IMR-90 (cell line): ENCODE results near the gene CDK14. TPM values are rescaled to one million over a fixed set of nuclear protein-coding genes. Genes with fewer than 3 reads are reported as not detected.

Experiments used
- ATAC-seq: fragments of 200-7000 bp; cut with Tn5 transposase; 2 replicates; pipeline ENCODE4 v1.9.1; 2020; ENCODE audit warnings: low read depth, mild to moderate bottlenecking, moderate library complexity
- BruUV-seq: library from RNA; stranded (reverse); fragments of 400-500 nt; replicated peaks from 2 replicates; lab custom pipeline; 2021; lab: Mats Ljungman, UMichigan
- CTCF ChIA-PET: fragments of 300-600 bp; formaldehyde crosslinking; extraction: SDS; loops from one replicate; lab custom pipeline; 2021; ENCODE audit warnings: antibody characterized with exemption; lab: Yijun Ruan, JAX
- POLR2A ChIA-PET: fragments of 300-600 bp; sonication (Branson Sonifier 250); formaldehyde crosslinking; loops from one replicate; lab custom pipeline; 2022; ENCODE audit warnings: antibody characterized with exemption; ENCODE audit not compliant: unreplicated experiment; lab: Charles Lee
- DNase-seq: peaks from one replicate; pipeline ENCODE4 v3.0.0; 2013
- H2AFZ ChIP-seq: replicated peaks from 2 replicates; pipeline ENCODE3; 2013; ENCODE audit warnings: low read length, mild to moderate bottlenecking; ENCODE audit not compliant: poor library complexity
- H2AK5ac ChIP-seq: 2 replicates; pipeline ENCODE4 v1.6.1; 2013; ENCODE audit warnings: low read depth, low read length, inconsistent platforms
- H2AK9ac ChIP-seq: replicated peaks from 2 replicates; pipeline ENCODE3; 2013; ENCODE audit warnings: mild to moderate bottlenecking, low read depth, low read length, moderate library complexity; ENCODE audit not compliant: poor library complexity
- H2BK120ac ChIP-seq: 2 replicates; pipeline ENCODE4 v1.6.1; 2013; ENCODE audit warnings: low read depth, low read length, inconsistent platforms
- H2BK15ac ChIP-seq: 3 replicates; pipeline ENCODE4 v1.6.1; 2013; ENCODE audit warnings: low read depth, low read length, inconsistent platforms
- H2BK20ac ChIP-seq: 2 replicates; pipeline ENCODE4 v1.6.1; 2013; ENCODE audit warnings: low read depth, mild to moderate bottlenecking, inconsistent platforms, low read length, moderate library complexity
- H2BK5ac ChIP-seq: 2 replicates; pipeline ENCODE4 v1.6.1; 2013; ENCODE audit warnings: mild to moderate bottlenecking, low read depth, low read length, inconsistent platforms; ENCODE audit not compliant: poor library complexity, severe bottlenecking
- H3K14ac ChIP-seq: replicated peaks from 2 replicates; pipeline ENCODE4 v1.6.1; 2013; ENCODE audit warnings: low read depth, low read length, inconsistent platforms
- H3K18ac ChIP-seq: 2 replicates; pipeline ENCODE4 v1.6.1; 2013; ENCODE audit warnings: low read depth, low read length, control low read depth
- H3K23ac ChIP-seq: 2 replicates; pipeline ENCODE4 v1.6.1; 2013; ENCODE audit warnings: low read depth, low read length, inconsistent platforms
- H3K27ac ChIP-seq: 2 replicates; pipeline ENCODE4 v1.5.1; 2013; ENCODE audit warnings: mild to moderate bottlenecking, control low read depth, low read length; ENCODE audit not compliant: insufficient read depth
- H3K27me3 ChIP-seq: 2 replicates; pipeline ENCODE4 v1.6.1; 2013; ENCODE audit warnings: low read length; ENCODE audit not compliant: control insufficient read depth, insufficient read depth
- H3K36me3 ChIP-seq: 2 replicates; pipeline ENCODE4 v1.6.1; 2013; ENCODE audit warnings: low read length, mixed read lengths; ENCODE audit not compliant: control insufficient read depth, insufficient read depth
- H3K4ac ChIP-seq: 2 replicates; pipeline ENCODE4 v1.6.1; 2013; ENCODE audit warnings: low read depth, low read length, inconsistent platforms
- H3K4me1 ChIP-seq: 2 replicates; pipeline ENCODE4 v1.6.1; 2013; ENCODE audit warnings: low read length, mixed read lengths; ENCODE audit not compliant: control insufficient read depth, insufficient read depth
- H3K4me2 ChIP-seq: 2 replicates; pipeline ENCODE4 v1.6.1; 2013; ENCODE audit warnings: low read depth, mild to moderate bottlenecking, control low read depth, low read length, moderate library complexity
- H3K4me3 ChIP-seq: 2 replicates; pipeline ENCODE4 v1.5.1; 2013; ENCODE audit warnings: low read depth, mild to moderate bottlenecking, control low read depth, low read length, moderate library complexity; ENCODE audit not compliant: insufficient read depth
- H3K56ac ChIP-seq: 2 replicates; pipeline ENCODE4 v1.6.1; 2013; ENCODE audit warnings: low read length, inconsistent platforms; ENCODE audit not compliant: insufficient read depth; ENCODE audit errors: extremely low read depth
- H3K79me1 ChIP-seq, 2 experiments: 2 replicates each; pipeline ENCODE4 v1.6.1; 2013; ENCODE audit warnings: low read length in 2 of 2, inconsistent platforms in 1 of 2, low read depth in 1 of 2
- H3K9ac ChIP-seq: 2 replicates; pipeline ENCODE4 v1.6.1; 2013; ENCODE audit warnings: low read depth, low read length, control low read depth
- H3K9me1 ChIP-seq: 2 replicates; pipeline ENCODE4 v1.6.1; 2013; ENCODE audit warnings: low read length, inconsistent platforms; ENCODE audit not compliant: insufficient read depth
- H3K9me3 ChIP-seq: 2 replicates; pipeline ENCODE4 v1.6.1; 2013; ENCODE audit warnings: low read length; ENCODE audit not compliant: control insufficient read depth, insufficient read depth
- H4K20me1 ChIP-seq: 2 replicates; pipeline ENCODE4 v1.6.1; 2013; ENCODE audit warnings: low read length, inconsistent platforms; ENCODE audit not compliant: insufficient read depth
- H4K5ac ChIP-seq: 2 replicates; pipeline ENCODE4 v1.6.1; 2013; ENCODE audit warnings: mild to moderate bottlenecking, low read depth, low read length, control low read depth
- H4K8ac ChIP-seq, 2 experiments: 2 replicates each; pipeline ENCODE4 v1.6.1; 2013; ENCODE audit warnings: low read depth in 2 of 2, low read length in 2 of 2, control low read depth in 1 of 2, inconsistent platforms in 1 of 2
- H4K91ac ChIP-seq: 2 replicates; pipeline ENCODE4 v1.6.1; 2013; ENCODE audit warnings: low read depth, low read length, inconsistent platforms; ENCODE audit not compliant: insufficient read depth
- BHLHE40 ChIP-seq: fragments of 150-350 bp; IDR thresholded peaks from 2 replicates; pipeline ENCODE4 v1.6.1; 2016; ENCODE audit warnings: mild to moderate bottlenecking, low read depth, low read length
- CEBPB ChIP-seq: IDR thresholded peaks from 2 replicates; pipeline ENCODE4 v1.6.1; 2012; ENCODE audit warnings: low read depth, low read length, improper control_type of control experiment
- RFX5 ChIP-seq: IDR thresholded peaks from 2 replicates; pipeline ENCODE4 v1.8.0; 2012; ENCODE audit warnings: low read depth, mild to moderate bottlenecking, low read length, moderate library complexity
- SMC3 ChIP-seq: fragments of 150-350 bp; IDR thresholded peaks from 2 replicates; pipeline ENCODE4 v1.6.1; 2016; ENCODE audit warnings: low read depth, mild to moderate bottlenecking, antibody characterized with exemption, low read length, moderate library complexity
- dilution Hi-C: fragments of 300-500 bp; cut with HindIII; formaldehyde crosslinking; loops from one replicate; pipeline ENCODE4 v1.14.3; 2018; ENCODE audit warnings: low sequenced_read_pairs; ENCODE audit not compliant: unreplicated experiment
- in situ Hi-C: fragments of 300-500 bp; cut with MboI; formaldehyde crosslinking; loops from 3 replicates; pipeline ENCODE4 v1.14.3; 2019; ENCODE audit warnings: low sequenced_read_pairs, inconsistent platforms, mixed read lengths
- intact Hi-C: fragments of 100-400 bp; cut with micrococcal nuclease; formaldehyde crosslinking; loops from 2 replicates; pipeline ENCODE4 v1.10.0; 2022
- polyA plus RNA-seq, 3 experiments: library from polyadenylated mRNA; depleted of rRNA; stranded (reverse); fragments of >200 nt; gene quantifications; 2 replicates each; pipeline ENCODE4 v1.2.3, GENCODE V29; 2012; ENCODE audit warnings: low replicate concordance in 1 of 3
- total RNA-seq: library from RNA; depleted of rRNA; stranded (reverse); fragments of >200 nt; gene quantifications from 2 replicates; pipeline ENCODE4 v1.2.3, GENCODE V29; 2012

The CDK14 gene
- total and polyA plus RNA-seq, 2 of the 4 experiments (the other 2 are of a cell fraction), result 10.1 to 29.6 TPM

DNA sequence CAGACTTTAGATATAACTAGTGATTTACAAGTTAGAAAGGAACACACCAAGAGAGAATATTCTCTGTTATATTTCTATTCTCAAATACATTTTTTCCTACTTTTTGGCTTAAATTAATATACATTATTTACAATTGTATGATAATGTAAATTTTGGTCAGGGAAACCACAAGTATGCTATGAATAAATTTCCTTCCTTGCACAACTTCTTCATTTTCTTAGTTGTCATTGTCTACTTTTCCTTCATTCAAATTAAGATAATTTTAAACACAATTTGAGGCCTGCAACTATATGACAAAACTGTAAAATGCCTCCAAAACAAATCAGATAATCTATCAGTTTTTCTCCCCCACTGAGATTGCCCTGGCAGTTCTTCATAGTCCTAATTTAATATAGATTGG is 131.3 kb downstream of the CDK14 start:
- no peak overlapping the region for H2BK20ac ChIP-seq
- in situ Hi-C loops, result no loop called here
- CTCF ChIA-PET, result no interaction called here

More for the DNA sequence above, 131.3 kb downstream of the CDK14 start:
- dilution Hi-C loops (no loop called here), intact Hi-C loops (no loop called here)
- no peak overlapping the region for H3K23ac ChIP-seq
- H2AK9ac ChIP-seq, result no peak overlapping the region
- H3K4me3 ChIP-seq, result no peak overlapping the region
- no peaks in the 10 kb centered on the region for H3K9me3 ChIP-seq
- ATAC-seq, result no peak
- H4K91ac ChIP-seq, result no peak overlapping the region
- H3K79me1 ChIP-seq, result peaks cover 8 to 16% of the 10 kb centered on the region in 2 experiments; a peak in 3 of 4 replicates
- no peak overlapping the region for H3K14ac ChIP-seq
- peaks cover 2% of the 10 kb centered on the region; the same call in 1 of the 2 replicates for H3K4me1 ChIP-seq
- no peaks in the 10 kb centered on the region for H3K36me3 ChIP-seq
- H4K20me1 ChIP-seq, result no peaks in the 10 kb centered on the region
- H2AK5ac ChIP-seq, result no peak overlapping the region
- POLR2A ChIA-PET, result no interaction called here
- no peak overlapping the region for H4K5ac ChIP-seq
- H3K56ac ChIP-seq, result no peak overlapping the region
- H2BK120ac ChIP-seq, result no peak overlapping the region
- no peak overlapping the region for H2BK15ac ChIP-seq
- peak overlapping the region; percentile 43; the same call in 1 of the 2 replicates for H3K18ac ChIP-seq
- H4K8ac ChIP-seq, result no peak overlapping the region
- H3K9me1 ChIP-seq, result no peaks in the 10 kb centered on the region
- peak overlapping the region; percentile 44 for H2BK5ac ChIP-seq
- no peaks in the 10 kb centered on the region for H3K27me3 ChIP-seq
- H3K4ac ChIP-seq, result no peak overlapping the region
- no peak overlapping the region for H3K9ac ChIP-seq
- no TSS peak for BruUV-seq
- no peak for DNase-seq
- H3K27ac ChIP-seq, result peak overlapping the region; percentile 37; the same call in 1 of the 2 replicates
- peak overlapping the region; percentile 64 for H3K4me2 ChIP-seq
- H2AFZ ChIP-seq, result no peak overlapping the region
- peak; percentile 70 for TF ChIP-seq CEBPB
- TF ChIP-seq RFX5, result no peak
- TF ChIP-seq BHLHE40, result no peak
- TF ChIP-seq SMC3, result no peak
